Mesenteric fat pad (tissue), 1 donor: ENCODE measurements around the gene ZNF644. TPM values are rescaled to one million over a fixed set of nuclear protein-coding genes. Genes with fewer than 3 reads are reported as not detected.

Experiments
- DNase-seq: peaks from one replicate; pipeline ENCODE4 v3.0.0-alpha.2; 2020; ENCODE audit warnings: low spot score
- total RNA-seq: library from RNA; stranded (reverse); fragmentation: NEBNext Ultra II Directional; extraction: Animal tissue kit (Norgen Biotek cat#: 25700); gene quantifications from one replicate; pipeline ENCODE4 v1.2.1, GENCODE V29; 2021
- donor health status: DM: yes; HTN: yes; CAD: no.

Gene ZNF644
- total RNA-seq, 1 donor from 2014 or later = 38.3 TPM

- DNase-seq = no peak
These were observed 689 bp upstream of the ZNF644 start for GRCh38 chr1:91022518-91022929.

GRCh38 chr1:91020967-91021685, 709 bp downstream of the ZNF644 start:
- no peak for DNase-seq

GRCh38 chr1:91020486-91020885, 1.3 kb downstream of the ZNF644 start:
- DNase-seq = no peak

GRCh38 chr1:91018006-91018405, 3.8 kb downstream of the ZNF644 start:
- no peak for DNase-seq

GRCh38 chr1:91015794-91016550, 5.9 kb downstream of the ZNF644 start:
- no peak for DNase-seq

- DNase-seq = no peak
These were observed 6.5 kb downstream of the ZNF644 start for GRCh38 chr1:91015358-91015780.

GRCh38 chr1:91014475-91014874, 7.4 kb downstream of the ZNF644 start:
- DNase-seq = no peak

- DNase-seq = no peak
These were observed 8.5 kb downstream of the ZNF644 start for GRCh38 chr1:91013302-91013701.

- no peak for DNase-seq
These were observed 9.6 kb downstream of the ZNF644 start for GRCh38 chr1:91012196-91012595.

- no peak for DNase-seq
These were observed 10.1 kb downstream of the ZNF644 start for GRCh38 chr1:91011726-91012125.

GRCh38 chr1:91007827-91008226, 14.0 kb downstream of the ZNF644 start:
- no peak for DNase-seq

- DNase-seq = no peak
These were observed 14.7 kb downstream of the ZNF644 start for GRCh38 chr1:91007092-91007491.

- DNase-seq = no peak
These were observed 15.5 kb downstream of the ZNF644 start for GRCh38 chr1:91006113-91006908.

- DNase-seq = no peak
These were observed 16.6 kb downstream of the ZNF644 start for GRCh38 chr1:91005285-91005684.

- DNase-seq = no peak
These were observed 17.7 kb downstream of the ZNF644 start for GRCh38 chr1:91004145-91004544.

- no peak for DNase-seq
These were observed 25.0 kb downstream of the ZNF644 start for GRCh38 chr1:90996742-90997413.

GRCh38 chr1:90995311-90995894, 26.4 kb downstream of the ZNF644 start:
- no peak for DNase-seq

GRCh38 chr1:90994461-90994860, 27.4 kb downstream of the ZNF644 start:
- no peak for DNase-seq

GRCh38 chr1:90993245-90993644, 28.6 kb downstream of the ZNF644 start:
- no peak for DNase-seq

- no peak for DNase-seq
These were observed 31.1 kb downstream of the ZNF644 start for GRCh38 chr1:90990779-90991178.

GRCh38 chr1:90989990-90990389, 31.8 kb downstream of the ZNF644 start:
- DNase-seq = no peak
